GM12892 (cell line): ENCODE results near the gene ADRM1.

Source experiments
- POLR2AphosphoS5 ChIP-seq: IDR thresholded peaks from 2 replicates; pipeline ENCODE4 v1.6.1; 2011; ENCODE audit warnings: low read depth, low read length, control low read depth
- TAF1 ChIP-seq: IDR thresholded peaks from 2 replicates; pipeline ENCODE4 v1.6.1; 2011; ENCODE audit warnings: low read depth, mild to moderate bottlenecking, control low read depth, low read length, borderline replicate concordance

- TF ChIP-seq POLR2AphosphoS5 (no peak), TAF1 (no peak)
Observed at GRCh38 chr20:62357187-62357667, 54.4 kb downstream of the ADRM1 start.
